Fibroblast of lung (primary cell): Measurements from ENCODE around the gene WNK2.

ENCODE experiments used
- CTCF ChIP-seq, 2 donors: IDR thresholded peaks in 1 of 2; conservative IDR thresholded peaks in 1 of 2; 1 replicate in 1 of 2; 2 replicates in 1 of 2; pipeline ENCODE4 v1.5.1; 2011 to 2012; ENCODE audit warnings: low read length in 2 of 2, control low read depth in 1 of 2, inconsistent platforms in 1 of 2, low read depth in 1 of 2, mild to moderate bottlenecking in 1 of 2
- EZH2 ChIP-seq: IDR thresholded peaks from 2 replicates; pipeline ENCODE4 v1.5.1; 2012; ENCODE audit warnings: low read length, control low read depth, mild to moderate bottlenecking; ENCODE audit errors: missing control alignments

- no peak for TF ChIP-seq CTCF (conservative IDR thresholded peaks at IDR 0.05 in 1 of 2, IDR thresholded peaks at IDR 0.05 in 1 of 2; ENCODE audit: low read depth in 1 of 2, low read length in 2 of 2)
- TF ChIP-seq EZH2, result no peak
Measured at GRCh38 chr9:93210974-93211653, 27.2 kb downstream of the WNK2 start.
